ENCODE measurements around the gene HOMER3. TPM values are rescaled to one million over a fixed set of nuclear protein-coding genes. Genes with fewer than 3 reads are reported as not detected.

HOMER3 gene
- total RNA-seq, 1 donor from 2014 or later: 222 TPM

DNA sequence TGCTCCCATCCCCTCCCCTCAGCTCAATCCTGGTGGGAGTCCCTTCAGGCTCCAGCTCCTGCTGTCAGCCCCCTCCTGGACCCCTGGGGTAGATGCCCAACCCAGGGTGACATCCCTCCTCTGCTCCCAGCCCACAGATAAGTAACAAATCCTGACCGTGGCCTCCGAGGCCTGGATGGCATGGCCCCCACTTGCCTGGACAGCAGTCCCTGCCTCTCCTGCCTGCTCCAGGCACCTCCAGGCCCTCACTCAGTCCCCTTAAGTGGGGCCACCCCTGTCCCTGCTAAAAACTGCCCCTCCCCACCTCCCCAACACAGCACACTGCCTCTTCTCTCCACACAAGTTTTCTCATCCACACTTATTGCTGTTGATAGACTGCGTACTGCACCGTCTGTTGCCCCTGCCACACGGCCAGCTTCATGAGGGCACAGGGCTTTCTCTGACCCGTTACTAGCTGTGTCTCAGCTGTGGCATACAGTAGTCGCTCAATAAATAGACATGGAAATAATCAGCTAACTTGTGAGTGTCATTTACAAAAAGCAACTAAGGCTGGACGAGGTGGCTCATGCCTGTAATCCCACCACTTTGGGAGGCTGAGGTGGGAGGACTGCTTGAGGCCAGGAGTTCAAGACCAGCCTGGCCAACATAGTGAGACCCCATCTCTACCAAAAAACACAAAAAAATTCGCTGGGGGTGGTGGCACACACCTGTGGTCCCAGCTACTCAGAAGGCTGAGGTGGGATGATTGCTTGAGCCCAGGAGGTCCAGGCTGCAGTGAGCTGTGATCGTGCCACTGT is 50.9 kb downstream of the HOMER3 start:
- Mint-ChIP-seq H3K9me3 (ENCODE audit: unreplicated experiment) (no peaks in the 10 kb centered on the region), H3K4me3 (ENCODE audit: unreplicated experiment) (no peak overlapping the region), H3K36me3 (ENCODE audit: low read depth, unreplicated experiment) (peaks cover 10% of the 10 kb centered on the region)

DNA sequence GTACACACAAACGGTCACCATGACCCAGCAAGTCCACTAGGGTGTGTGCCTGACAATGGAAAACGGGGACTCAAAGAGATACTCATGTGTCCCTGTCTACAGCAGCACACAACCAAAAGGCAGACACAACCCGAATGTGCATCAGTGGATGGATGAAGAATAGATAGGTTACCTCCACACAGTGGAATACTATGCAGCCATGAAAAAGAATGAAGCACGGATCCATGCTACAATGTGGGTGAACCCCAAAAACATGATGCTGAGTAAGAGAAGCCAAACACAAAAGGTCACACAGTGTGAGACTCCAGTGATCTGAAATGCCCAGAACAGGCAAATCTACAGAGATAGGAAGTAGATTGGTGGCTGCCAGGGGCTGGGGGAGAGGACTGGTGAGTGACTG is 54.0 kb downstream of the HOMER3 start:
- TF ChIP-seq, protein P1, sequence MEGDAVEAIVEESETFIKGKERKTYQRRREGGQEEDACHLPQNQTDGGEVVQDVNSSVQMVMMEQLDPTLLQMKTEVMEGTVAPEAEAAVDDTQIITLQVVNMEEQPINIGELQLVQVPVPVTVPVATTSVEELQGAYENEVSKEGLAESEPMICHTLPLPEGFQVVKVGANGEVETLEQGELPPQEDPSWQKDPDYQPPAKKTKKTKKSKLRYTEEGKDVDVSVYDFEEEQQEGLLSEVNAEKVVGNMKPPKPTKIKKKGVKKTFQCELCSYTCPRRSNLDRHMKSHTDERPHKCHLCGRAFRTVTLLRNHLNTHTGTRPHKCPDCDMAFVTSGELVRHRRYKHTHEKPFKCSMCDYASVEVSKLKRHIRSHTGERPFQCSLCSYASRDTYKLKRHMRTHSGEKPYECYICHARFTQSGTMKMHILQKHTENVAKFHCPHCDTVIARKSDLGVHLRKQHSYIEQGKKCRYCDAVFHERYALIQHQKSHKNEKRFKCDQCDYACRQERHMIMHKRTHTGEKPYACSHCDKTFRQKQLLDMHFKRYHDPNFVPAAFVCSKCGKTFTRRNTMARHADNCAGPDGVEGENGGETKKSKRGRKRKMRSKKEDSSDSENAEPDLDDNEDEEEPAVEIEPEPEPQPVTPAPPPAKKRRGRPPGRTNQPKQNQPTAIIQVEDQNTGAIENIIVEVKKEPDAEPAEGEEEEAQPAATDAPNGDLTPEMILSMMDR (IDR thresholded peaks at IDR 0.05; ENCODE audit: unreplicated experiment): no peak
- no peak for DNase-seq (ENCODE audit: low spot score)
- no peaks in the 10 kb centered on the region for H3K4me1 Mint-ChIP-seq (ENCODE audit: unreplicated experiment)
- H3K9me3 Mint-ChIP-seq (ENCODE audit: unreplicated experiment): no peaks in the 10 kb centered on the region
- peaks cover 12% of the 10 kb centered on the region for H3K36me3 Mint-ChIP-seq (ENCODE audit: low read depth, unreplicated experiment)
- H3K4me3 Mint-ChIP-seq (ENCODE audit: unreplicated experiment): peak overlapping the region; percentile 74
- peak overlapping the region; percentile 21 for H3K27ac Mint-ChIP-seq (ENCODE audit: unreplicated experiment)
- H3K27me3 Mint-ChIP-seq (ENCODE audit: unreplicated experiment): peaks cover 3% of the 10 kb centered on the region

More for the DNA sequence above, 50.9 kb downstream of the HOMER3 start:
- Mint-ChIP-seq H3K27me3 (ENCODE audit: unreplicated experiment) (peaks cover 4% of the 10 kb centered on the region), H3K27ac (ENCODE audit: unreplicated experiment) (no peak overlapping the region), H3K4me1 (ENCODE audit: unreplicated experiment) (no peaks in the 10 kb centered on the region)
- DNase-seq (ENCODE audit: low spot score): no peak
- TF ChIP-seq, protein P1 (IDR thresholded peaks at IDR 0.05; ENCODE audit: unreplicated experiment): no peak

DNA sequence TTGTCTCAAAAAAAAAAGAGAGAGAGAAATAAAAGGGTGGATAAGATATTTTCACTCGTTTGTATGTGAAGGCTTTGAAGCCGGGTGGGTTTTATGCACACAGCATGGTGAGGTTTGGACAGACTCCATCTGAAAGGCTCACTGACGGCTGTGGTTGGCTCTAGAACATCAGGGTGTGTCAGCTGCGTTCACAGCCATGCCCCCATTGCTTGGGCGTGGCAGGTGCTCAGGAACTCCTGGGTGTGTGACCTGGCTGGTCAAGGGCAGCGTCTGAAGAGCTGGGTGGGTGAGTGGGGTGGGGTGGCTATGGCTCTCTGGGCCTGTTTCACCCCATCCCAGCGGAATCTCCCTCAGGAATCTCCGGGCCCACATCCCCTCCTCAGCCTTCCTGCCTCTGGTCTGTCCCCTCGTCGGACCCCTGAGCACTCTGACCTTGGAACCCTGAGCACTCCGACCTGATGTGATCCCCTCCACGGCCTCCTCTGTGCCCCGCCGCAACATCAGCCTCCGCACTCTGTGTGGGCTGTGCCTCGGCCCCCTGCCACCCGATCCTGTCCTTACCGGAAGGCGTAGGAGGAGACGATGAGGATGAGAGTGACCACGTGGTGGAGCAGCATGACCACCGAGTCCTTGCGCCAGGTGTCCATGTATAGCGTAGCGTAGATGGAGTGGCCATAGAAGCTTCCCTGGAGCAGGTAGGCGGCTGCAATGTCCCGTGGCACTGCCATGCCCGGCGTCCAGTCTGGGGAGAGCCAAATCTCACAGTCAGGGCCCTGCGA is 57.3 kb downstream of the HOMER3 start:
- TF ChIP-seq, protein P1 (IDR thresholded peaks at IDR 0.05; ENCODE audit: unreplicated experiment): no peak
- no peak overlapping the region for H3K27ac Mint-ChIP-seq (ENCODE audit: unreplicated experiment)
- no peaks in the 10 kb centered on the region for H3K4me1 Mint-ChIP-seq (ENCODE audit: unreplicated experiment)
- H3K4me3 Mint-ChIP-seq (ENCODE audit: unreplicated experiment): no peak overlapping the region
- peaks cover 3% of the 10 kb centered on the region for H3K27me3 Mint-ChIP-seq (ENCODE audit: unreplicated experiment)
- DNase-seq (ENCODE audit: low spot score): no peak
- H3K9me3 Mint-ChIP-seq (ENCODE audit: unreplicated experiment): no peaks in the 10 kb centered on the region
- peaks cover 19% of the 10 kb centered on the region for H3K36me3 Mint-ChIP-seq (ENCODE audit: low read depth, unreplicated experiment)

GRCh38 chr19:18881491-18881890 is 59.5 kb downstream of the HOMER3 start:
- H3K27ac Mint-ChIP-seq (ENCODE audit: unreplicated experiment): no peak overlapping the region
- TF ChIP-seq, protein P1 (IDR thresholded peaks at IDR 0.05; ENCODE audit: unreplicated experiment): no peak
- peaks cover 25% of the 10 kb centered on the region for H3K36me3 Mint-ChIP-seq (ENCODE audit: low read depth, unreplicated experiment)
- peak overlapping the region; percentile 81 for H3K4me3 Mint-ChIP-seq (ENCODE audit: unreplicated experiment)
- no peak for DNase-seq (ENCODE audit: low spot score)
- H3K27me3 Mint-ChIP-seq (ENCODE audit: unreplicated experiment): peaks cover 8% of the 10 kb centered on the region
- no peaks in the 10 kb centered on the region for H3K9me3 Mint-ChIP-seq (ENCODE audit: unreplicated experiment)
- H3K4me1 Mint-ChIP-seq (ENCODE audit: unreplicated experiment): no peaks in the 10 kb centered on the region

All from endothelial cell (in vitro differentiated cells).